ENCODE results near the gene CTNND2.

The CTNND2 gene

DNA sequence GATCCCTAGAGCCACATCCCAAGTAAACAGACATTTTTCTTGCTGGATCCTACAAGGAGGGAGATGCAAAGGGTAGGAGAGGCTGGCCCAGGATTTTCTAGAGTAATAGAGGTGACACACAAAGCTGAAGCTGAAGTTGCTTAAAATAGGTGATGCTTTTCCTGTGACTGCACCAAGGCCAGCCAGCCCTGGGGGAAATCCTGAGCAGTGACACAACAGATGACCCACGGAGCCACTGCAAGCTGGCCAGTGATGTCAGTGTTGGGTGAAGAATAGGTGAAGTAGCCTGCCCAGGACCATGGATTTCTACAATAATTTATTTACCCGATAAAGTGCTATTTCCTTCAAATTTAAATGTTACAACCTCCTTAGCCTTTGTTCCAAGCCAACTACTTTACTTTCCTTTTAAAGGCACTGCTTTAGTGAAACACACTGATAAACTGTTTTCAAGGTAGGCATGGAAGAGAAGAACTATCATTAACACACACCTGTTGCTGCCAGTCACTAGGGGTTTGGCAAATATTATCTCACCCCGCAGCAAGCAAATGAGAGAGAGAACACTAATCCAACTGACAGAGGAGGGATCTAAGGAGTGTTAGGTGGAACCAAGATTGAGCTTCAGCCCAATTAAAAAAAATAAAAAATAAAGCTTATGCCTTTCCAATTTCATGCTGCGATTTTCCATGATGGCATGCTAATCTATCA is 123.5 kb downstream of the CTNND2 start:
- no peak for DNase-seq (ENCODE audit: insufficient read length, low spot score)
- FAIRE-seq, result no peak
- TF ChIP-seq POLR2A (IDR thresholded peaks at IDR 0.05; ENCODE audit: low read depth, low read length), result no peak

DNA sequence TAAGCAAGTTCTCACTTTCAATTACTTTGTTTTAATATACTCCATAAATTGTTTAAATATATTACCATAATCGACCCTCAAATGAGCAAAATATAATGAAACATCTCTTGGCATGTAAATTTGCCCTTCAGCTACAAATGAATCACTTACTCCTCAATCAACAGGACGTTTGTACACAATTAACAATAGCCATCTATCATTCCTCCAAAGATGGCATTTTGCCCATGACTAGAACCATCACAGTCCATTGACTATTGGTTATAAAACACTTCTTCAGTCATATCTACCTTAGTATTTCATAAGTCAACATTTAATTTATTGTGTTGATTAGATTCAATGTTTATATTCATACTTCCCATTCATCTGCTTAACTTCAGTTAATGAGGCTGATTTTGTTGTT is 127.2 kb downstream of the CTNND2 start:
- no peak for FAIRE-seq
- no peak for TF ChIP-seq POLR2A (IDR thresholded peaks at IDR 0.05; ENCODE audit: low read depth, low read length)
- no peak for DNase-seq (ENCODE audit: insufficient read length, low spot score)

DNA sequence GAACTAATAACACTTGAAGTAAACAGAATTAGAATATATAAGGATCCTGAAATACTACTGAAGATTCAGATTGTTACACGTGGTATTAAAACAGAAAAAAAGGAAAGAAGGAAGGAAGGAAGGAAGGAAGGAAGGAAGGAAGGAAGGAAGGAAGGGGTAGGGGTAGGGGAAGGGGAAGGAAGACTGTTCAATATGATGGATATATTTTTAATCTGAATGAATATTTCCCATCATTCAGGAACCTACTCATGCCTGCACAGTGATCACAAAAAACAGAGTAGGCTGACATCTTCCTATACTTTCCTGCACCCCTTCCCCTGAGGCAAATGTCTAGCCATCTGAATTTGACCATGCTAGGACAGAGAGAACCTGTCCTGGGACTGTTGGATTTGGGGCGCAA is 133.9 kb downstream of the CTNND2 start:
- DNase-seq (ENCODE audit: insufficient read length, low spot score), result no peak
- TF ChIP-seq POLR2A (IDR thresholded peaks at IDR 0.05; ENCODE audit: low read depth, low read length), result no peak
- no peak for FAIRE-seq

DNA sequence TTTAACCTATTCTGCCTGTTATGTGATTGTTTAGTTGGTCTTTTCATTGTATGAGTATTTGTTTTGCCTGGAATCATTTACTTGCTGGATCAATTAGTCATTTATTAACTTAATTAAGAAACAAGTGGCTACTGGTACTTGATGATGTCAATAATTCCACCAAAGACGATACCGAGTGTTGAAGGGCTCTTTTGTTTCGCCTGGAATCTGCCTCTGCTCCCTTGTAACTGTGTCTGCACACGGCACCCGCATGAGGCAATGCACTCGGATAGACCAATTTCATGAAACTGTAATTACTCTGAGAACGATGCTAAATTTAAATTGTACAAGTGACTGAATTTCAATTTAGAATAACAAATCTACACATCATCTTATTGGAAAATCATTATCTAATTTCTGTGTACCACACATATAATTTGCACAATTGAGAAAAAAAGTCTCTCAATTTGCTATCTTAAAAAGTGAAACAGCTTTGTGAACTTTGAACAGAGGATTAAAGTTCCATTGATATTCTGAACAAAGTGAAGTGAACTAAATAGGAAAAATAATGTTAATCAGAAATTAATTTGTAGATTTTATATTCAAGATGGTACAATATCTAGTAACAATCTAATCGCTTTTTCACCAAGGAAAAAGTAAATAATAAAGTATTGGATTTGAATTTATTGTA is 143.2 kb downstream of the CTNND2 start:
- DNase-seq (ENCODE audit: insufficient read length, low spot score) (no peak), FAIRE-seq (no peak)
- TF ChIP-seq POLR2A (IDR thresholded peaks at IDR 0.05; ENCODE audit: low read depth, low read length), result no peak

GRCh38 chr5:11758321-11758720 is 145.9 kb downstream of the CTNND2 start:
- FAIRE-seq (no peak), DNase-seq (ENCODE audit: insufficient read length, low spot score) (no peak)
- TF ChIP-seq POLR2A (IDR thresholded peaks at IDR 0.05; ENCODE audit: low read depth, low read length), result no peak

- FAIRE-seq, result no peak
- no peak for TF ChIP-seq POLR2A (IDR thresholded peaks at IDR 0.05; ENCODE audit: low read depth, low read length)
Measured at GRCh38 chr5:11757661-11758060, 146.6 kb downstream of the CTNND2 start.

DNA sequence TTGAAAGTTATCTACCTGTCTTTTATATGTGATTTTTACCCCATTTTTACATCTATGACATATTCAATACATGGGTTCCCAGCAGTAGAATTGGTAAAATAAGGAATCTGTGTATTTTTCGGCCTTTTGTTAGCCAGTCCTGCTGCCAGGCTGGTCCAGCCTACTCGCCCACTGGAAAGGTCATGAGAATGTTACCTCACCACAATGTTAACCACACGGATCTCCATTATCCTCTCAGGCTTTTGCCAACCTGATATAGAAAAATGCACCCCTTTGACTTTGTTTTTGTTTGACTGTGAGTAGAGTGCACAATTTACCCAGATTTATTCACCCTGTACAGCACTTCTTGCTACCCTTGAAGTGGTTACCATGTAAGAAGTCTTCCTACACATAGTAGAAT is 167.2 kb downstream of the CTNND2 start:
- FAIRE-seq (no peak), DNase-seq (ENCODE audit: insufficient read length, low spot score) (no peak)
- TF ChIP-seq POLR2A (IDR thresholded peaks at IDR 0.05; ENCODE audit: low read depth, low read length), result no peak

More at GRCh38 chr5:11757661-11758060, 146.6 kb downstream of the CTNND2 start:
- no peak for DNase-seq (ENCODE audit: insufficient read length, low spot score)

DNA sequence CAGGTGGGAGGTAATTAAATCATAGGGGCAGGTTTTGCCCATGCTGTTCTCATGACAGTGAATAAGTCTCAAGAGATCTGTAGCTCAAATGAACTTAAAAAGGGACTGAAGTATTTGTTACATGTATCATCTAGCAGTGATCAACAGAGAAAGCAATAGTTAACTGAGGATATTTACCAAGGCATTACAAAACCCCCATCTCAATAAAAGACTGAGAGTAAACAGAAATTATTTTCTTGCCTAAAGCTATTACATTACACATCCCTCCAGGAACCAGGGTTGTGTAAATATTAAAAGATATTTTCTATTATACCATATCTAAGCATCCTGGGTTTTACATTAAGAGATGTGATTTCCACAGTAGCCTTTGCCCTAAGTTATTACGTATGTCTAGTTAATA is 169.9 kb downstream of the CTNND2 start:
- no peak for TF ChIP-seq POLR2A (IDR thresholded peaks at IDR 0.05; ENCODE audit: low read depth, low read length)
- DNase-seq (ENCODE audit: insufficient read length, low spot score) (no peak), FAIRE-seq (no peak)

DNA sequence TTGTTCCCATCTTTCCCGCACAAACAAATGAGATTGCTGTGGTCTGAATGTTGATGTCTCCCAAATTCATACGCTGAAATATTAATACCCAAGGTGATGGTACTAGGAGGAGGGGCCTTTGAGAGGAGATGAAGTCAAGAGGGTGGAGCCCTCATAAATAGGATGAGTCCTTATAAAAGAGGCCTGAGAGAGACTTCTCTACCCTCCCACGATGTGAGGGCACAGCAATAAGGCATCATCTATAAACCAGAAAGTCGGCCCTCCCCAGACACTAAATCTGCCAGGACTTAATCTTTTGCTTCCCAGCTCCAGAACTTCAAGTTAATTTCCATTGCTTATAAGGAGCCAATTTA is 170.4 kb downstream of the CTNND2 start:
- TF ChIP-seq POLR2A (IDR thresholded peaks at IDR 0.05; ENCODE audit: low read depth, low read length), result no peak
- no peak for DNase-seq (ENCODE audit: insufficient read length, low spot score)
- no peak for FAIRE-seq

DNA sequence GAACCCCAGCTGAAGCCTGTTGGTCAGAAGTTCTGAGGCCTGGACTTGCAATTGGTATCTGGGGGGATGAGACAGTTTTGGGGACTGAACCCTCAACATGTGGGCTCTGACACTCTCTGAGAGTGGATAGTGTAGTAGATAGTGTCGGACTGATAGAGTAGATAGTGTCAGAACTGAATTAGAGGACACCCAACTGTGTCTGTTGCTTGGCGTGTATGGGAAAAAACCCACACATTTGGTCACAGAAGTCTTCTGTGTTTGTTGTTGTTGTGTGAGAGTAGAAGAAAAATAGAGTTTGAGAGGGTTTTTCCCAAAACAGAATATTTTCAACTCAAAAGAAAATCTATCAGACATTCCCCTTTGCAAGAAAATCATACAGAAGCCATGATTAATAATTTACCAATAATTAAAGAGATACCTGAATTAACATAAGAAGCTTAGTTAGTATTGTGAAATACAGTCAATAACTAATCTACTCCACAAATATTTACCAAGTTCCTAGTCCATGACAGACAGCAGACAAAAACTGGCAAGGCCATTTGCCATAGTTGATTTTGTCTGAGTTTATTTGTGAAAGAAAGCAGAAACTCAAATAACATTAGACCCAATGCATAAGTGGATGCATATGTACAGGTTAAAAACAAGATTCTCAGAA is 170.9 kb downstream of the CTNND2 start:
- DNase-seq (ENCODE audit: insufficient read length, low spot score), result no peak
- FAIRE-seq, result no peak
- no peak for TF ChIP-seq POLR2A (IDR thresholded peaks at IDR 0.05; ENCODE audit: low read depth, low read length)

DNA sequence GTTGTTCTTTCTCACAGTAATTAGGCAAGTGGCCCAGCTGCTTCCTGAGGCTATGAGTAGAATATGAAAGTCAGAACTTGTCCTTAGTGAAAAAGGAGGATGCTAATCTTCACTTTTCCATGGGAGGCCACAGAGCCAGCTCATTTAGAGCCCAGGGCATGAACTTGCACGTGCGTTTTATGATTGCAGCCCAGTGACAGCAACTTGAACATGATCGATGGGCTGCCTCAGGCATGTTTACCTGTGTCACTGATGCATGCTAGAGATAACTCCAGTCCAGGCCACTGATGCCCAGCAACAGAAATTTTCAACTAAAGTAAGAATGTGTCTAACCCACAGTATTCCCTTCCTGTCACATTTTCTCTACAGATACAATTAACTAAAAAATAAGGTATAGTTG is 179.3 kb downstream of the CTNND2 start:
- FAIRE-seq, result no peak
- no peak for DNase-seq (ENCODE audit: insufficient read length, low spot score)

DNA sequence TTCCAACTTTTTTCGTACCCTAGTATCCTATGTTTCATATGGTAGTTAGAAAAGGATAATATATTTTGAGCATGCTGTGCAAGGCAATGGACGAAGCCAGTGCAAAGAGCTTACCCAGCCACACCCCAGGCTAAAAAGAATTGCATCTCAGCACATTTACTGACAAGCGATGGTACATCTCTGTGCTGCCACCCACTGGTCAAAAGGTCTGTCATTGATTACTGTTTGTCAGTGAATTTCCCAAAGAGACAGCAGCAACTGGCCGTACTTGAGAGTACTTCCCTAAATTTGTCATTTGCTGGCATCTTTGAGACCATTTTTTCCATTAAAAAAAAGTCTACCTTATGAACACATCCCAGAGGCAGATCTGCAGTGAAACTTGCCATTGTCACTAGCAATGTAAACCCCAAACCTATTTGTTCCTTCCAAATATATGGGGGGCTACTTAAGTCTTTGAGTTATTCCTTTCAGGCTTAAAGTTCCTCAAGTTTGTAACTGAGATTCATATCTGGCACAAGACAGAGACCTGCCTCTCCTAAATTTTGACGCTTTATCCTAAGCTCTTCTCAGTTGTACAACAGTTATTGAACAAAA is 184.3 kb downstream of the CTNND2 start:
- DNase-seq (ENCODE audit: insufficient read length, low spot score), result peak; percentile 9
- TF ChIP-seq POLR2A (IDR thresholded peaks at IDR 0.05; ENCODE audit: low read depth, low read length), result no peak
- FAIRE-seq, result peak; percentile 15

More for the DNA sequence above, 179.3 kb downstream of the CTNND2 start:
- TF ChIP-seq POLR2A (IDR thresholded peaks at IDR 0.05; ENCODE audit: low read depth, low read length), result no peak

GRCh38 chr5:11715461-11716196 is 188.6 kb downstream of the CTNND2 start:
- TF ChIP-seq POLR2A (IDR thresholded peaks at IDR 0.05; ENCODE audit: low read depth, low read length), result no peak
- FAIRE-seq (no peak), DNase-seq (ENCODE audit: insufficient read length, low spot score) (no peak)

DNA sequence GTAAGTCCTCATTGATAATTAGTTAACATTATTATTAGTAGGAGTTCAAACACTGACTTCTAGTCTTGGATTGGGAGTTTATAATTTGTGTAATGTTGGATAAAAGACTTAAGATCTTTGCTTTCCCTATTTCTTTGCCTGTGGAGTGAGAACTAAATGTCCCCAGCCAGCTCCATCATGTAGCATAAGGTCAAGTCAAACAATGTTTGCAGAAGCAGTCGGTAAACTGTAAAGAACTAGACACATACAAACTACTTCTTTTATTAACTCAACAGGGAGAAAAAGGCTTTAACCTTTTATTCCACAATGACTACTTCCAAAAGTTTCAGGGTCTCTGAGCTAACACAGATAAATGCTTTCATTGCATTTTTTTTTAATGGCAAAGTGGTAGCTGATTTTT is 192.3 kb downstream of the CTNND2 start:
- TF ChIP-seq POLR2A (IDR thresholded peaks at IDR 0.05; ENCODE audit: low read depth, low read length), result no peak
- DNase-seq (ENCODE audit: insufficient read length, low spot score) (no peak), FAIRE-seq (no peak)

Data from H54 (cell line).